ENCODE measurements around the gene MAPRE2. TPM values are rescaled to one million over a fixed set of nuclear protein-coding genes. Genes with fewer than 3 reads are reported as not detected.

The MAPRE2 gene
- total RNA-seq, 4 donors from 2014 or later: 22.2 to 32.2 (median 24.5) TPM

DNA sequence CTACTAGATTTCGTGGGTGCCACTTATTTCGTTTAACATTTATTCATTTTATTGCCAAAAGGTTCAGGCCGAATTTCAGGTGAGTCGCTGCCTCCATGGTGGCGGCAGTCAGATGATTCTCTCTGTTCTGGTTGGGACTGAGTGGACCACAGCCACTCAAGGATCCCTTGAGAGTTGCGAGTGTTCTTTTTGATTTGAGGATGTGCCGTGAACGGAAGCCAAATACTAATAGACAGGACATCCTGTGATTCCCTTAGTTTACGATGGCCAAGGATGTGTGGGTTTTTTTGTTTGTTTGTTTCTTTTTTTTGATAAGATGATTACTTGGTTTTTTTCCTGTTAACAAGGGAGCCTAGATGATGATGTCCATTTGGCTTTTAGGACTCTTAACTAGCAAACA lies 13.2 kb downstream of the MAPRE2 start:
- peaks cover 43 to 50% (median 49%) of the 10 kb centered on the region in 4 donors for H3K4me1 ChIP-seq
- WGBS: 87% methylated on average over 9 of the region's 9 CpGs
- no peak overlapping the region for H3K4me3 ChIP-seq
- H3K9me3 ChIP-seq: no peaks in the 10 kb centered on the region
- H3K27me3 ChIP-seq: no peaks in the 10 kb centered on the region
- intact Hi-C loops (cut with DNase I): no loop called here
- no peaks in the 10 kb centered on the region for H3K36me3 ChIP-seq
- TF ChIP-seq, protein P1, sequence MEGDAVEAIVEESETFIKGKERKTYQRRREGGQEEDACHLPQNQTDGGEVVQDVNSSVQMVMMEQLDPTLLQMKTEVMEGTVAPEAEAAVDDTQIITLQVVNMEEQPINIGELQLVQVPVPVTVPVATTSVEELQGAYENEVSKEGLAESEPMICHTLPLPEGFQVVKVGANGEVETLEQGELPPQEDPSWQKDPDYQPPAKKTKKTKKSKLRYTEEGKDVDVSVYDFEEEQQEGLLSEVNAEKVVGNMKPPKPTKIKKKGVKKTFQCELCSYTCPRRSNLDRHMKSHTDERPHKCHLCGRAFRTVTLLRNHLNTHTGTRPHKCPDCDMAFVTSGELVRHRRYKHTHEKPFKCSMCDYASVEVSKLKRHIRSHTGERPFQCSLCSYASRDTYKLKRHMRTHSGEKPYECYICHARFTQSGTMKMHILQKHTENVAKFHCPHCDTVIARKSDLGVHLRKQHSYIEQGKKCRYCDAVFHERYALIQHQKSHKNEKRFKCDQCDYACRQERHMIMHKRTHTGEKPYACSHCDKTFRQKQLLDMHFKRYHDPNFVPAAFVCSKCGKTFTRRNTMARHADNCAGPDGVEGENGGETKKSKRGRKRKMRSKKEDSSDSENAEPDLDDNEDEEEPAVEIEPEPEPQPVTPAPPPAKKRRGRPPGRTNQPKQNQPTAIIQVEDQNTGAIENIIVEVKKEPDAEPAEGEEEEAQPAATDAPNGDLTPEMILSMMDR (IDR thresholded peaks at IDR 0.05): no peak
- TF ChIP-seq POLR2A (IDR thresholded peaks at IDR 0.05; ENCODE audit: low read depth) (no peak), POLR2AphosphoS5 (IDR thresholded peaks at IDR 0.05) (no peak), EP300 (IDR thresholded peaks at IDR 0.05) (no peak)
- DNase-seq (ENCODE audit: extremely low spot score): no peak
- no peak overlapping the region for H3K27ac ChIP-seq (replicated peaks in 1 of 4)

DNA sequence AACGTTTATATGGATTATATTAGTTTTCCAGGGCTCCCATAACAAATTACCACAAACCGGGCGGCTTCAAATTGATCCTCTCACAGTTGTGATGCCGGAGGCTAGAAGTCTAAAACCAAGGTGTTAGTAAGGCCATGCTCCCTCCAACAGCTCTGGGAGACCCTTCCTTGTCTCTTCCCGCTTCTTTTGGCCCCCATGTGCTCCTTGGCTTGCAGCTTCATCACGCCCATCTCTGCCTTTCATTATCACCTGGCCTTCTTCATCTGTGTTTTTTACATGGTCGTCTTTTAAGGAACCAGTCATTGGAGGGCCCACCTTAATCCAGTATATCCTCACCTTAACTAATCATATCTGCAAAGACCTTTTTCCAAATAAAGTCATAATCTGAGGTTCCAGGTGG lies 13.9 kb downstream of the MAPRE2 start:
- no peaks in the 10 kb centered on the region for H3K36me3 ChIP-seq
- 94% methylated on average over 7 of the region's 7 CpGs for WGBS
- no peak overlapping the region for H3K27ac ChIP-seq (replicated peaks in 1 of 4)
- H3K4me3 ChIP-seq: no peak overlapping the region
- intact Hi-C loops (cut with DNase I): no loop called here
- no peak for TF ChIP-seq POLR2A (IDR thresholded peaks at IDR 0.05; ENCODE audit: low read depth)
- TF ChIP-seq, protein P1 (IDR thresholded peaks at IDR 0.05): no peak
- peaks cover 47 to 52% (median 50%) of the 10 kb centered on the region in 4 donors for H3K4me1 ChIP-seq
- H3K9me3 ChIP-seq: no peaks in the 10 kb centered on the region
- DNase-seq (ENCODE audit: extremely low spot score): no peak
- H3K27me3 ChIP-seq: no peaks in the 10 kb centered on the region

DNA sequence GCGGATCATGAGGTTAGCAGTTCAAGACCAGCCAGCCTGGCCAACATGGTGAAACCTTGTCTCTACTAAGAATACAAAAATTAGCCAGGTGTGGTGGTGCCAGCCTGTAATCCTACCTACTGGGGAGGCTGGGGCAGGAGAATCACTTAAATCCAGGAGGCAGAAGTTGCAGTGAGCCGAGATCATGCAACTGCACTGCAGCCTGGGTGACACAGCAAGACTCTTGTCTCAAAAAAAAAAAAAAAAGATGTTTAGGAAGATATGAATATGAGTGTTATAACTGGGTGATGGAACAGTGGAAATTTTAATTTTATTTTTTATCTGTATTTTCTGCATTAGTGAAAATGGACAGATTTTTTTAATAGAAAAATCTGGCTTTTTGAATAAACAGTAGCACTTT lies 14.5 kb downstream of the MAPRE2 start:
- WGBS: 95% methylated on average over 2 of the region's 2 CpGs
- DNase-seq (ENCODE audit: extremely low spot score): no peak
- TF ChIP-seq POLR2AphosphoS5 (IDR thresholded peaks at IDR 0.05) (no peak), POLR2A (IDR thresholded peaks at IDR 0.05; ENCODE audit: low read depth) (no peak)
- Histone ChIP-seq H3K27ac (replicated peaks in 1 of 4) (no peak overlapping the region), H3K4me3 (no peak overlapping the region), H3K27me3 (no peaks in the 10 kb centered on the region), H3K9me3 (no peaks in the 10 kb centered on the region), H3K36me3 (no peaks in the 10 kb centered on the region), H3K4me1 (peaks cover 47 to 51% (median 49%) of the 10 kb centered on the region in 4 donors)
- intact Hi-C loops (cut with DNase I): no loop called here

DNA sequence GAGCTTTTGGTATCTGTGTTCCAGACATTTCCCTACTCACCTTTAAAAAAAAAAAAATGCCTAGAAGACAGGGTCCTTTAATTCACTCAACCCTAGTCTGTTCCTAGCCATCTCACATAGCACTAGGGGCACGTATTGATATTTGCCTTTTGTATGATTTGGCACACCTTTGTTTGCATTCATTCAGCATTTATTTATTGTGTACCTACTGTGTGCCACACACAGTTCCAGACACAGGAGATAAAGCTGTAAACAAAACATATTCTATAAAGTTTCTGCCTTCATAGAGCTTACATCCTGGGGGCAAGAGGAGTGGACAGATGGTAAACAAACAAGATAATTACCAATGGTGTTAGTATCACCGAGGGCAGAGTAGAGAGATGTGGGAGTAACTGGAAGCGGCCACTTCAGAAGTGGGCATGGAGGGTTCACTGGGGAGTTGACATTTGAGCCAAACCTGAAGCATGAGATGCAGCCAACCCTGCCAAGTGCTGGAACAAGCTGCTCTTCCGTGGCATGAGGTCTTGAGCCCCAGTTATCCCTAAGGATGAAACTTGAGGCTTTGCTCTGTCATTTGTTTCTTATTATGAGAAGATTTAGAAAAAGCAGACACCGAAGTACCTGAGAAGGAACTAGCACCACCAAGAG lies 18.2 kb downstream of the MAPRE2 start:
- Histone ChIP-seq H3K4me3 (no peak overlapping the region), H3K9me3 (no peaks in the 10 kb centered on the region), H3K27ac (replicated peaks in 1 of 4) (no peak overlapping the region), H3K36me3 (no peaks in the 10 kb centered on the region), H3K27me3 (no peaks in the 10 kb centered on the region), H3K4me1 (peaks cover 28 to 44% (median 36%) of the 10 kb centered on the region in 4 donors)
- intact Hi-C loops (cut with DNase I): no loop called here
- WGBS: 86% methylated on average over 5 of the region's 5 CpGs
- DNase-seq (ENCODE audit: extremely low spot score): no peak
- no peak for TF ChIP-seq EP300 (IDR thresholded peaks at IDR 0.05)

DNA sequence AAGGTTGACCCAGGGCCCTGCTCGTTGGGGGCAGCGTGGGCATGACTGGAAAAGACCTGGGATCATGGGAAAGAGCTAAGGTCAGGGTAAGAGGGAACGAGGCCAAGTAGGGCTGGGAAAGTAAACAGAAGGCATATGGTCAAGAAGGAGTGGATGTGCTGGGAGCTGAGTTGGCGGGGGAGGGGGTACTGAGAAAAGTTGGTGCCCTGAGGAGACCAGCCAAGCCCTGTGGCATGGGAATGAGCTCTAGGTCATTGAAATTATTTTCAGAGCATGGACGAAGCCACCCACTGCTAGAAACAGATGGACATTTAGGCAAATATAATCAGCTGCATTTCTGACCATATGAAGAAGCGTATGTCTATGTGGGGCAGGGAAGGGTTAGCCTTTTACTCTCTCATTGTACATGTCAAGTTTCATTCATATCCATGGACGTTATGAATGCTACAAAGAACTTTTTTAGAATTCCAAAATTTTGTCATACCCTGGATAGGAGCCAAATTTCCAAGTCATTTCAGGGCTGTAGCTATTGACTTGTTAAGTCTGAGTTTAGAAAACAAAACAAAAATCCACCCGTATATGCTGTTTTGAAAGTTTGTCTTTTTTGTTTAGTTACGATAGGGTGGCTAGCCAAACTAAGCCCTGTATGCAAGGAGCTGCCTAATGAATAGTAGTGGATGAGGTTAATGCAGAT lies 19.1 kb downstream of the MAPRE2 start:
- no peaks in the 10 kb centered on the region for H3K27me3 ChIP-seq
- TF ChIP-seq EP300 (IDR thresholded peaks at IDR 0.05): no peak
- TF ChIP-seq, protein P1 (IDR thresholded peaks at IDR 0.05): no peak
- TF ChIP-seq POLR2AphosphoS5 (IDR thresholded peaks at IDR 0.05): no peak
- TF ChIP-seq POLR2A (IDR thresholded peaks at IDR 0.05; ENCODE audit: low read depth): no peak
- no peaks in the 10 kb centered on the region for H3K36me3 ChIP-seq

More for the DNA sequence above, 19.1 kb downstream of the MAPRE2 start:
- Histone ChIP-seq H3K4me1 (peaks cover 28 to 44% (median 36%) of the 10 kb centered on the region in 4 donors), H3K4me3 (no peak overlapping the region), H3K27ac (replicated peaks in 1 of 4) (no peak overlapping the region), H3K9me3 (no peaks in the 10 kb centered on the region)
- intact Hi-C loops (cut with DNase I): no loop called here
- DNase-seq (ENCODE audit: extremely low spot score): no peak
- 74% methylated on average over 9 of the region's 9 CpGs for WGBS
